HG03565 (cell line): Measurements from ENCODE around the gene ARHGAP15.

Experiments used
- ATAC-seq: cut with Tn5 transposase; IDR thresholded peaks from one replicate; pipeline ENCODE4 v1.9.1; 2021; ENCODE audit warnings: mild to moderate bottlenecking, moderate library complexity; ENCODE audit not compliant: unreplicated experiment

The ARHGAP15 gene

DNA sequence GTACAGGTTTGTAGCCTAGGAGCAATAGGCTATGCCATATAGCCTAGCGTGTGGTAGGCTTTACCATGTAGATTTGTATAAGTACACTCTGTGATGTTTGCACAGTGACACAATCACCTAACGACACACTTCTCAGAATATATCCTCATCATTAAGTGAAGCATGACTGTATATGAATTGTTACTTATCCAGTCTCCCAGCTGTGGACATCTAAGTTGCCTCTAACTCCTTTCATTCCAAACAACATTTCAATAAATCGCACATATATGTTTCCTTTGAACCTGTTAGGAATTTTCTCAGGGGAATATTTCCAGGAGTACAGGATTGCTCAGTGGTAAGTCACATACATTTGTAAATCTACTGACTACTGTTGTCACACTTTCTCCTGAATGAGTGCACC lies 90.0 kb downstream of the ARHGAP15 start:
- ATAC-seq: no peak

DNA sequence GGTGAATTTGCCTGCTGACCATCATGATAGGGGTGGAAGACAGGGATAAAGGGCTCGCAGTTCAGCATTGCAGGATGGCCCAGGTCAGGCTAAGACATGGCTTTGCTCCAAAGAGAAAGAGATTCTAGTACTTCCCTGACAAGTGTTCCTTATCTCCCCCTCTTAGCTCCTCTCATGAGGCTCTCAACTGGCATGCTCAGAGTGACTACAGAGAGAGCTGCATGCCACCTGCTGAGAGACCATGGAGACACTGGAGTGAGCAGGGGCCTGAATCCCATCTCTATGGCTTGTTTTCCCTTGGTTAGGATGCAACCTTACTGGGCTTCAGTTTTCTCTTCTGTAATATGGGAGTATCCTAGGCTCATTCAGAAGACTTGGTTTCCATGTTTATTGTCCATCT lies 94.3 kb downstream of the ARHGAP15 start:
- ATAC-seq: no peak

GRCh38 chr2:143225931-143226330 lies 96.7 kb downstream of the ARHGAP15 start:
- ATAC-seq: no peak

- ATAC-seq: no peak
Observed at GRCh38 chr2:143226714-143227541, 97.7 kb downstream of the ARHGAP15 start.

- ATAC-seq: no peak
Observed at GRCh38 chr2:143229411-143229810, 100.2 kb downstream of the ARHGAP15 start.

DNA sequence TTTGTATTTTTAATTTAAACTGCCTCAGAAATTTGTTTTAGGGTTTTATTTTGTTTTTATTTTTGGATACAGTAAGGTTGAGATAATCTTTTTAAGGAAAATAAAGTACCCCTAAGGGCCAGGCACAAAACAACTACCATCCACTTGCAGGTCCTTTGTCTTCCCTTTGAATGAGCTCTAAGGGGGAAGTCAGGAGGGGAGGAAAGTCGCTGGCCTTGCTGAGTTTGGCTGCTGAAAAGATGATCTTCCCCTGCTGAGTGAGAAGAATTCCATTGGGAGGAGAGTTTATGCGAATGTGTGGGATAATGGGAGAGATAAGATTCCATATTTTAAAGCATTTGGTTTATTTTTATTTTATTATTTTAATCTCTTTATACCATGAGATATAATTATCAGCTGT lies 100.7 kb downstream of the ARHGAP15 start:
- no peak for ATAC-seq

DNA sequence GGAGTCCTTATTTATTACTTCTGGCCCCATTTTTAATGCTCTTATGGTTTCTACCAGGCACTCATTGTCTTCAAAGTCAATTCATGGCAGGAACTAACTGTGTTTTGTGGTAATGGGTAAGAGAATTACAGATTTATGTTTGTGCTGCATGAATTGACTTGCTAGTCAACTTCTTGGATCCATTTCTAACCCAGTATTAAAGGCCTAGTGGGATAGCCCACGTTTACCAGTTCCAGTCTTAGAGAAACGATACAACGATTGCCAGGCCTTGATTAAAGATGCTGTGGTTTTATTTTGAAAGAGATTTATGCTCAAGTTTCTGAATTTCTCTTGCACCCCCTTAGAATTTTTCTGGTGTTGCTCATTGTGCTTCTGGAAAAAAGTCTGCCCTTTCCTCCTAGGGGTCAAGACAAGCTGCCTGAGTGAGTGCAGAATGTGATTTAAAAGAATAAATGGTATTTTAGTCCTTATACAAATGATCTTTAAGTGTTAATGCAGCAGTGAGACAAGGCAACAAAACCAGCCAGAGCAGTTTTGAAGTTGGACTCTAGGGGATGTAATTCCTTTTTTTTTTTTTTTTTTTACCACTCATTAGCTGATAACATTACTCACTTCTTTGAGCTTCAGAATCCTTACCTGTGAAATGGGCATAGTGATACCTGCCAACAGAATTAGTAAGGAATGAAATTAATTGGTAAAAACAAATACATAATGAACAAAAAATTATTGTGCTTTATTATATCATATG lies 101.5 kb downstream of the ARHGAP15 start:
- ATAC-seq: no peak

DNA sequence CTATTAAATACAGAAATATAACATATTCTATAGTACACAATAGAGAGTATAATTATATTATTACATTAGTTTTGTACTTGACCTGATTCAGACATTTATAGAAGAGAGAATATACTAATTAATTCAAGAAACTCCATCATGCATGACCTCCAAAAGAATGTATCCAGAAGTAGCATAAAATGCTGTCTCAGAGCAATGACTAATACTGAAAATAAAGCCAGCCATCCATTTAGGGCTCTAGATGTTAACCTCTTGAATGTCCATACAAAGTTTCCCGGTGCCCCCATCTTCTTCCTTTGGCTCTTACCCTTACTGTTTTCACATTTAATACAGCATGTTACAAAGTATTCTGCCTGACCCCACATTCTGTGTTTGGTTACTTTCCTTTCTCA lies 102.0 kb downstream of the ARHGAP15 start:
- ATAC-seq: no peak

GRCh38 chr2:143237146-143237777 lies 108.0 kb downstream of the ARHGAP15 start:
- no peak for ATAC-seq

DNA sequence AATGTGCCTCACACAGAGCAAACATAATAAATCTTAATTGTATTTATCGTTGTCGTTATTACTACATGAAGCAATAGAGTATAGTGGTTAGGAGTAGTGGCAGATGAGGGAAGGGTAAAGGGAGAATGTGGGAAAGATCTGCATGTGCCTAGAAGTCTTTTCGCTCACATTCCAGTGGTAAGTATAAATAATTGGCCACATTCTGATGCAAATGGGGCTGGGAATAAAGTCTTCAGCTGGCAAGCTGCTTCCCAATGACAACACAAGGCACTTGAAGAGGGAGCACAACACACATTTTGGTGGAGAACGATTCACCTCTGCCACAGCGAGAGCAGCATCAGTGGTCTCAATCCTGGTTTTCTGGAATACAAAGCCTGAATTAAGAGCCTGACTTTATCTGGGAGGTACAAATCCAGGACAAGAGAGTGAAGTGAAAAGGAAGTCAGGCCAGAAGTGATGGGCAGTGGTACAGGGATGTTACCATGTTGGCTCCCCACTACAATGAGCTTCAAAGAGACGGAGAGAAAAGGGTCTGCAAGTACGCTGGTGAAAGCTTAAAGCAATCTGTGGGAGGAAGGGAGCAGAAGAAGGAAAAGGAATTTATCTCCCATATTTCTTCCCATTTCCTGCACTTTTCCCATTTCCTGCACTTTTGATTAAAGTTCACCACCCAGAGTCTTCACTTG lies 112.3 kb downstream of the ARHGAP15 start:
- no peak for ATAC-seq

- no peak for ATAC-seq
Observed at GRCh38 chr2:143246246-143246645, 117.0 kb downstream of the ARHGAP15 start.

DNA sequence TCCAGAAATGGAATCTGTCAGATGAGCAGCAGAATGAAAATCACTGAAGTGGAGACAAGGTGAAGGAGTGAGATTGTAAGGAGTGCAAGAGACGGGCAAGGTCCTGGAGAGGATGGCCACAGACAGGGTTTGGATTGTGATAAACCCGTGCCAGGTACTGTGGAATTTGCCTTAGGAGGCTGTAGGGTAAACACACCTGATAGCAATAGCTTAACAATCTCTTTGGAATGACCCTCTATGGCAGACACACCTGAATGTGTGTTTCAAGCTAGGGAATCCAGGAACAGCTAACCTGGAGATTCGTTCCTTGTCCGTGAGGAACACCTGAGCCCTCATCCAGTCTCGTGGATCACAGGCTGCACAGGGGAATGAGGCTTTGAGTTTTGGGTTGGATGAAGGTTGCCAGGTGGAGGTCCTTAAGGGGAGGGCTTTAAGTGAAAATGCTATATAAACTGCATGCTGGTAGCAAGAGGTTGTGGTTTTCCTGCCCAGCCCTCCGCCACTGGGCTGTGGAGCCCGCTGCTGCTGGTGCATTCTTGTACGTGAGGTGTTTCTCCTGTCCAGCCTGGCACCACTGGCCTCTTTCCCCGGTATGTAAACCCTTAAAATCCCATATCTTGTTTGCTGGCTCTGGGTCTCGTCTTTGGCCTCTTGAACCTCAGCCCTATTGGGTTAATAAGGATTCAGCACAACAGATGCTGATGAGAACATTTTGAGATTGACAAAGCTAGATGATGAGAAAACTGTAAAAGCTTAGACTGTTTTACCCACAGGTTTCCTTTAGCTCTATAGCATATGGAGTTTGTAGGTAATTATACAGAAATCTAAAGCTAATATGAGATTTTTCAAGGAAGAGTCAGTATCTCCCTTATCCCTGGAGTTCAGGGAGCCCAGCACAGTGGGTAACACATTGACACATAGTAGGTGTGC lies 117.9 kb downstream of the ARHGAP15 start:
- ATAC-seq: no peak

GRCh38 chr2:143248631-143249030 lies 119.4 kb downstream of the ARHGAP15 start:
- no peak for ATAC-seq

DNA sequence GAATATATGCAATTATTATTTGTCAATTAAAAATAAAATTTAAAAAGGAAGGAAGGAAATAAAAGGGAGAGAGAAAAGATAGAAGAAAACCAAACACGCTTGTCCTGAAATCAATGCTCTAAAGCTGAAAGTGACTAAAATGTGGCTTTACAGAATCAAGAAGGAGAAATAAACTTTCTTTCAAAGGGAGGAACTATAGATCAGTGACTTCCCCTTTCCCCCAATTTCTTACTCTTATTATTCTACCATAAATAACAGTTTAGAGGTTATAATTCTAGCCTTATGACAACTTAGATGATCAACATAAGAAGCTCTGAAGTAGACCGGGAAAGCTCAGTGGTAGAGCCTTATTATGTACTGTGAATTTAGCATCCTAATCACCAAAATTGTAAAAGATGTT lies 122.5 kb downstream of the ARHGAP15 start:
- no peak for ATAC-seq

DNA sequence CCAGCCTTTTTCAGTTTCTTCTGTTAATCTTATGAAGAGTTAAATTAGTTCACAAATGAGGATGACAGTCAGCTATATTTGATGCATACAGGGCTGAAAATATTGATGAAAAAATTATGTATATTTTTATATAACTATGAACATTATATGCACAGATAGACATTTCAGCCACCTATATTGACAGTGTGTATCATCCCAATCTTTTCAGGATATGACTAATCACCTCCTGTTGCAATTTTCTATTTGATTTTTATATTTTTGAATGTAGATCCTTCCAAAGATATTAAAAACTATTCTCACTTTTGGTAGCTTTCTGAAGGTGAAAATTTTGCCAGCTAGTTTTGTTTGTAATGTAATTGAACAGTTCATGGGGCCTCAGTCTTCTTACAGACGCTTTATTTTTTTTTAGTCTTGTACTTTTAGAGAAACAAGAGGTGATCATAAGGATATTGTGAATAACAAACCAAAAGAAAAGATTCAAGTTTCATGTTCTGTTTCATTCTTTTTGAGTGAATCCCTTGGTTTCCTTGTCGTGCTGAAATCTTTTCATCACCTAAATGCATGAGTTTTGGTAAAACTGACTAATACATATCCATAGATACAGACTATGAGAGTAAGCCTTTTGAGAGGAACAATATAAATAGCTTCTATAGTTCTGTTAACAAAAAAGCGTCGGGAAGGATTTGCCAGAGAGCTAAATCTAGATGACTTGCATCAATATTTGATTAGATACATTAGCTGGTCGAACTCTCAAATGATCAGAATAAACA lies 123.1 kb downstream of the ARHGAP15 start:
- ATAC-seq: no peak

DNA sequence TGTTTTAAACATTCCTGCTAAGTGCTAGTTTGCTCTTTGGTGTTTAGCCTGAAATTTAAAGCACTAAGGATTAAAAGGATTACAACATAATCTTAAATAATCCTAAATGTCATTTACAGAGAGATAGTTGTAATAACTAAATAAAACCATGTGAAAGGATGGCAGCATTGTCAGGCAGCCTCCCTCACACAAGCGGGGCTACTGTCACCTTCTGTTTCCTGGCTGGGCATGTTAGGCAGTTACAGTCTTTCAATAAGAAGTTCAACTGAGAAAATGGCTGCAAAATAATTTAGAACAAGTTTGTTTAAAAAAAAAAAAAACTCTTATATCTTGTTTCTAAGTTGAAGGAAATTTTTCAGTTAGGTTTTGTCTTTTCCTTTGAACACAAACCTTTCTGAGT lies 124.9 kb downstream of the ARHGAP15 start:
- no peak for ATAC-seq

GRCh38 chr2:143255086-143255485 lies 125.9 kb downstream of the ARHGAP15 start:
- no peak for ATAC-seq

DNA sequence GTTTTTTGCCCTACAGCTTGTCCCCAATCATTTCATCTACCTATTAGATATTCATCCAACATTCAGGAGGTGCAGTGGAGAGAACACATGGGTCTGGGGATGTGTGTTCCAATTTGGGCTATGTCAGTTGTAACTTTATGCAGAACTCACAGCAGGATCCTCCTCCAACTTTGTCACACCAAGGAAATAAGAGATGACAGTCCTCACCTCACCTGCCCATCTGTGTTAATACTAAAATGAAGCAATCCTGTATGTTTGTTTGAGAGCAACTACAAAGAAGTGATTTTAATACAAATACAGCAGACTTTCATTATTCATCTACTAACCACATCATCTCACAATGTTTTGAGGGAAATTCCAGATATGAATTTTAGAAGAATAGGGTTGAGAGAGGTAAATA lies 126.7 kb downstream of the ARHGAP15 start:
- no peak for ATAC-seq

DNA sequence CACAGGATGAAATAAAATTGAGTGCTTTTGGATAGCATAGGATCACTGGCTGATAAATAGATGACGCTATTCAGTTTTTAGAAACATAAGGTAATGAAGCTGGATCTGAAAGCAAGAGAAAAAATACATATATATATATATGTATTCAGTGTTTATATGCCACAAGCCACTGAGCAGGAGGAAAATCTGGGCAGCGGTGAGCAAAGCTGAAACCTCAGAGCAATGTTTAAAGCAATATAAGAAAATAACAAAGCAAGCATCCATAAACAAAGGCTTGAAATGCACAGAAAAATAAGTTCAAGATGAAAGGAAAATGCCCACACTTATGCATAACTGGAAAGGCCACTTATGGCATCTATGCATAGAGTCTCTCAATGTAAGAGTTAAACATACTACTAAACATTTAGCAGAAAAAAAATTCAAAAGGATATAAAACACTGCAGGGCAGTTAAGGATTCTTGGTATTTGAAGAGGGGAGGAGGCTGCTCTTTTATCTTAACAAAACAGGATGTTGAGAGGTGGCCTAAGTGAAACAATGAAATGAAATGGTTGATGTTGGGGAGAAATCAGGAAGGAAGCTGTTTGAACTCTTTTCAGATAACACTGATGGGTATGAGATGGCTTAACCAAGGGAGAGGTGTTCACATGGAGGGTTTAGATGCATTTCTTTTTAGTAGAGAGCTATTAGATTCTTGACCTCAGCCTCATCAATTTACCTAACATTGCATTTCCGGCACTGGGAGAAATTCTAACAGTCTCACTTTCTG lies 129.1 kb downstream of the ARHGAP15 start:
- no peak for ATAC-seq
